HUES48 (cell line): ENCODE results near the gene SLC39A9.
"Not testable (repeated sequence)": the region's sequence is repeated elsewhere in the genome, so short reads cannot be mapped to it uniquely, and the experiment has no call there.

Source experiments
- H3K27ac ChIP-seq: one replicate; pipeline ENCODE4 v1.7.0; 2013; ENCODE audit warnings: low read depth, low read length, inconsistent platforms
- H3K27me3 ChIP-seq: 2 replicates; pipeline ENCODE4 v1.6.1; 2013; ENCODE audit warnings: mild to moderate bottlenecking, low read length; ENCODE audit not compliant: control insufficient read depth, insufficient read depth
- H3K36me3 ChIP-seq: 2 replicates; pipeline ENCODE4 v1.6.1; 2013; ENCODE audit warnings: low read length; ENCODE audit not compliant: control insufficient read depth, insufficient read depth
- H3K4me1 ChIP-seq: 2 replicates; pipeline ENCODE4 v1.6.1; 2013; ENCODE audit warnings: mild to moderate bottlenecking, low read length; ENCODE audit not compliant: control insufficient read depth, insufficient read depth
- H3K4me3 ChIP-seq: 2 replicates; pipeline ENCODE4 v1.5.1; 2013; ENCODE audit warnings: mild to moderate bottlenecking, low read depth, low read length
- H3K9ac ChIP-seq: 2 replicates; pipeline ENCODE4 v1.6.1; 2013; ENCODE audit warnings: mild to moderate bottlenecking, low read depth, low read length, moderate library complexity
- H3K9me3 ChIP-seq: 2 replicates; pipeline ENCODE4 v1.6.1; 2013; ENCODE audit warnings: low read length; ENCODE audit not compliant: control insufficient read depth, insufficient read depth

Gene SLC39A9

GRCh38 chr14:69473946-69474345 lies 75.5 kb downstream of the SLC39A9 start:
- Histone ChIP-seq H3K4me3 (no peak overlapping the region), H3K4me1 (no peaks in the 10 kb centered on the region), H3K27me3 (no peaks in the 10 kb centered on the region)

GRCh38 chr14:69475194-69475818 lies 76.8 kb downstream of the SLC39A9 start:
- no peaks in the 10 kb centered on the region for H3K4me1 ChIP-seq
- no peaks in the 10 kb centered on the region for H3K27me3 ChIP-seq
- no peaks in the 10 kb centered on the region for H3K36me3 ChIP-seq
- no peak overlapping the region for H3K4me3 ChIP-seq
- no peak overlapping the region for H3K9ac ChIP-seq
- H3K9me3 ChIP-seq = no peaks in the 10 kb centered on the region
- no peak overlapping the region for H3K27ac ChIP-seq

More at GRCh38 chr14:69473946-69474345, 75.5 kb downstream of the SLC39A9 start:
- Histone ChIP-seq H3K9ac (no peak overlapping the region), H3K36me3 (no peaks in the 10 kb centered on the region), H3K27ac (no peak overlapping the region), H3K9me3 (no peaks in the 10 kb centered on the region)

GRCh38 chr14:69476824-69477450 lies 78.4 kb downstream of the SLC39A9 start:
- H3K27me3 ChIP-seq, H3K27ac ChIP-seq, H3K9ac ChIP-seq, H3K9me3 ChIP-seq, H3K36me3 ChIP-seq, H3K4me3 ChIP-seq, H3K4me1 ChIP-seq: not testable (repeated sequence)

DNA sequence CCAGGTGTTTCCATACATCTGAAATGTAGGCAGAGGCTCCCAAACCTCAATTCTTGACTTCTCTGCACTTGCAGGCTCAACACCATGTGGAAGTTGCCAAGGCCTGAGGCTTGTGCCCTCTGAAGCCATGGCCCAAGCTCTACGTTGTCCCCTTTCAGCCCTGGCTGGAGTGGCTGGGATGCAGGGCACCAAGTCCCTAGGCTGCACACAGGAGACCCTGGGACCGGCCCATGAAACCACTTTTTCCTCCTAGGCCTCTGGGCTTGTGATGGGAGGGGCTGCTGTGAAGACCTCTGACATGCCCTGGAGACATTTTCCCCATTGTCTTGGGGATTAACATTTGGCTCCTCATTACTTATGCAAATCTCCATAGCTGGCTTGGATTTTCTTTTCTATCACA lies 79.6 kb downstream of the SLC39A9 start:
- H3K4me1 ChIP-seq, H3K4me3 ChIP-seq, H3K9me3 ChIP-seq, H3K36me3 ChIP-seq, H3K9ac ChIP-seq, H3K27ac ChIP-seq: not testable (repeated sequence)
- H3K27me3 ChIP-seq = peaks cover 20% of the 10 kb centered on the region

DNA sequence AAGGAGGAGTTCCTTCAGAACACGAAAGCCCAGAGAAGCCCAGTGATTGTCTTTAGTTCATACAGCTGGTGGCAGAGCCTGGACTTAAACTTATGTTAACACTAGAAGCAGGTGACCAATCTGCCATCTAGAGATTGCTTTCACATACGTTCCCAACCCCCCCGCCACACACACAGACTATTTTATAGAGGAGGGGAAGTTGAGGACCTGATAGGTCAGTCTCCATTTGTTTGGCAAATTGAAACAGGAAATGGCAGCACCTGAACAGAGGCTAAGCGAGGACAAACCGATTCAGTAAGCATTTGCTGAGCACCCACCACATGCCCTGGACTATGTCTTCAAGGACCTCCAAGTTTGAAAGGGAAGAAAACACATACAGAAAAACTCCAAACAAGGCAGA lies 81.2 kb downstream of the SLC39A9 start:
- Histone ChIP-seq H3K4me3 (no peak overlapping the region), H3K9ac (no peak overlapping the region), H3K4me1 (peaks cover 4% of the 10 kb centered on the region; the same call in 1 of the 2 replicates), H3K27ac (no peak overlapping the region), H3K9me3 (no peaks in the 10 kb centered on the region), H3K36me3 (no peaks in the 10 kb centered on the region), H3K27me3 (peaks cover 33% of the 10 kb centered on the region)

DNA sequence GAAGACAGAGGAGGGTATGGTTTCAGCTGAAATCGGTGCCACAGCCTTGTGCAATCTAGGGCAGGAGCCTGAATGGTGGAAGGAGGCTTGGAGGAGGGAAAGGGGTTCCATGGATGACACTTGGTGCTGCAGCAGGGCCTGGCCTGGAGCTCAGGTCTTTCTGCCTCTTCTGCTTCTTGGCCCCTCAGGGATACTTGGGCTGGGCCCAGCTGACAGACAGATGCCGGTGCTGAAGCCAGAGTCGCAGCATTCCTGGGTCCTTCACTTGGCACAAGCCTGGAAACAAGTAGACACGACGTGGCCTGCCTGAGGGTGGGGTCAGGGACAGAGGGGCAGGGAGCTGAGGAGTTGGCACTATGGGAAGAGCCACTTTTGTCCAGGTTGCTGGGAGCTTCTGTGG lies 81.6 kb downstream of the SLC39A9 start:
- H3K9ac ChIP-seq = no peak overlapping the region
- no peak overlapping the region for H3K4me3 ChIP-seq
- H3K4me1 ChIP-seq = peaks cover 4% of the 10 kb centered on the region; the same call in 1 of the 2 replicates
- peaks cover 37% of the 10 kb centered on the region for H3K27me3 ChIP-seq
- no peaks in the 10 kb centered on the region for H3K36me3 ChIP-seq
- H3K9me3 ChIP-seq = no peaks in the 10 kb centered on the region
- H3K27ac ChIP-seq = no peak overlapping the region

GRCh38 chr14:69481815-69482568 lies 83.5 kb downstream of the SLC39A9 start:
- H3K27ac ChIP-seq = no peak overlapping the region
- H3K9ac ChIP-seq = no peak overlapping the region
- no peak overlapping the region for H3K4me3 ChIP-seq
- no peaks in the 10 kb centered on the region for H3K9me3 ChIP-seq
- no peaks in the 10 kb centered on the region for H3K36me3 ChIP-seq
- H3K27me3 ChIP-seq = peaks cover 55% of the 10 kb centered on the region
- peaks cover 4% of the 10 kb centered on the region; the same call in 1 of the 2 replicates for H3K4me1 ChIP-seq

DNA sequence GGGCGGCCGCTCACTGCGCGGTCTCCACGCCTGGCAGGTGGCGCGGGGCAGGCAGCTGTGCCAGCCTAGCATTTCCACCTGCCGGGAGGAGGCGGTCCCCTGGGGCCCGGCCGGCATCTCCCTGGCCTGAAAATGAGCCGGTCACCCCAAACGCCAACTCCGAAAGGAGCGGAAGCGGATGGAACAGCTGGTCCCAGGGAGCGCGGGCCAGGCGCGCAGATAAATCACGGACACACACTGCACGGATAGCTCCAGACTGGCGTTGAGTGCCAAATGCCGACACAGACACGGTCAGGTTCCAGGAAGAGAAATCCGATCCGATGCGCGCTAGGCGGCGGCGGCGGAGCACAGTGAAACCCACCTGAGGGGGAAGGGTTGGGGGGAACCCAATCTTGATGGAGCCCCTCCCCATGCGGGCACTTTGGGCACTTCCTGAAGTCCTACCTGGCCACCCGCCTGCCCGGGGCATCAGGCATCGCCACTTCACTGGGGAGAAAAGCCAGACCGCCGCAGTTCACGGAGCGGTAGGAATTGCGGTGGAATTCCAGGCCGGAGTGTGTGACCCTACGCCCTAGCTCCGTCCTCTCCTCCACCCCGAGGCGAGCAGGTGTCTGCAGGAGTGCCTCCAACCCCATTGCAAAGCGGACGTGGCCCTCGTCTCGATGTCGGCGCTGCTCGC lies 85.4 kb downstream of the SLC39A9 start:
- no peak overlapping the region for H3K9ac ChIP-seq
- no peaks in the 10 kb centered on the region for H3K9me3 ChIP-seq
- H3K4me3 ChIP-seq = peak overlapping the region; percentile 68
- peaks cover 58% of the 10 kb centered on the region for H3K27me3 ChIP-seq
- no peak overlapping the region for H3K27ac ChIP-seq
- peaks cover 4% of the 10 kb centered on the region; the same call in 1 of the 2 replicates for H3K4me1 ChIP-seq
- no peaks in the 10 kb centered on the region for H3K36me3 ChIP-seq

DNA sequence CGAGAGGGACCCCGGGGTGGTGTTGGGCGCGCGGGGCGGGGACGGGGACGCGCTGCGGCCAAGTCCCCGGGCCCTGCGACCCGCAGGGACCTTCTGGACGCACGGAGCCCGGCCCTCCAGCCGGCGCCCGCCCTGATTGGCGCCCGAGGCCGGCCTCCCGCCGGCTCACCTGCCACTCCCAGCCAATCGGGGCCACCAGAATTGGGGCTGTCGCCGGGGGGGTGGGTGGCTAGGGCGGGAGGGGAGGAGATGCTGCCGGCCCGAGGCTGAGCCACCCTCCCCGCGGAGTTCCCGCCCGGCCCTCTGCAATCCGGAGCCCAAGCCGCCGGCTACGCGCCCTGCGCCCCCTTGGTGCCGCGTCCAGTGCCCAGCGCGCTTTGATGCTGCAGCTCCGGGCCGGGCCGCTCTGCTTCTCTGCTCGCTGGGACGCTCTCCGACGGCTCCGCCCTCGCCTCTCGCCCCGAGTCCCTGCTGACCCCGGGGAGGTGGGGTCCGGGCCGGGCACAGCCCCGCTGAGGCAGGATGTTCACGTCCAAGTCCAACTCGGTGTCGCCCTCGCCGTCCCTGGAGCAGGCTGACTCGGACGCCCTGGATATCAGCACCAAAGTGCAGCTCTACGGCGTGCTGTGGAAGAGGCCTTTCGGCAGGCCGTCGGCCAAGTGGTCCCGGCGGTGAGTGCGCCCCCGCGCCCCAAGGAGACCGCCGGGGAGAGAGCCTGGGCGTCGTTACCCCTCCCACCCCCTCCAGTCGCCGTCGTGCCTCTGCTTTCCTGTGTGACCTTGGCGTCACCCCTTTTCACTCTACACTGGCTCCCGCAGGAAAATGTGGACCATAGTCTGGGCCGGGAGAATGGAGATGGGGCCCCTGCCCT lies 86.2 kb downstream of the SLC39A9 start, which contains the start of gene PLEKHD1:
Gene PLEKHD1, plus strand, starts transcription at position 285 of the 871 bp plus-strand sequence. Its CDS starts 238 bp downstream, at position 523.
- peaks cover 4% of the 10 kb centered on the region; the same call in 1 of the 2 replicates for H3K4me1 ChIP-seq
- H3K9ac ChIP-seq = no peak within 1 kb of the TSS
- no peaks in the 10 kb centered on the region for H3K9me3 ChIP-seq
- no peaks in the 10 kb centered on the region for H3K36me3 ChIP-seq
- H3K27ac ChIP-seq = no peak within 1 kb of the TSS
- H3K4me3 ChIP-seq = peak within 1 kb of the TSS; percentile 68
- peaks cover 58% of the 10 kb centered on the region for H3K27me3 ChIP-seq

GRCh38 chr14:69485315-69485660 lies 86.8 kb downstream of the SLC39A9 start:
- H3K27me3 ChIP-seq = peaks cover 58% of the 10 kb centered on the region
- peaks cover 4% of the 10 kb centered on the region; the same call in 1 of the 2 replicates for H3K4me1 ChIP-seq
- H3K9me3 ChIP-seq = no peaks in the 10 kb centered on the region
- H3K36me3 ChIP-seq = no peaks in the 10 kb centered on the region
- no peak overlapping the region for H3K9ac ChIP-seq
- no peak overlapping the region for H3K27ac ChIP-seq
- H3K4me3 ChIP-seq = peak overlapping the region; percentile 68
